Activated naive CD8-positive, alpha-beta T cell treated with anti-CD3 and anti-CD28 coated beads, Interleukin-2, amount 50 U/mL, for 16 hours (primary cell): ENCODE results near the gene BBLN.
"Not testable (repeated sequence)": the region's sequence is repeated elsewhere in the genome, so short reads cannot be mapped to it uniquely, and the experiment has no call there.

ENCODE experiments used
- DNase-seq: peaks from one replicate; pipeline ENCODE4 v3.0.0-alpha.2; 2020; ENCODE audit warnings: low read depth, low spot score

The BBLN gene

GRCh38 chr9:128159784-128160602 is at the start of gene BBLN:
Gene BBLN, plus strand, starts transcription at chr9:128160265. Its CDS starts 143 bp downstream, at chr9:128160408.
- DNase-seq, result peak; percentile 87

GRCh38 chr9:128111726-128112125 is 48.3 kb upstream of the BBLN start:
- DNase-seq, result not testable (repeated sequence)

GRCh38 chr9:128113526-128114325 is 46.3 kb upstream of the BBLN start:
- DNase-seq, result no peak

- no peak for DNase-seq
Observed at GRCh38 chr9:128114326-128115186, 45.5 kb upstream of the BBLN start.

- DNase-seq, result no peak
Observed at GRCh38 chr9:128115187-128116103, 44.6 kb upstream of the BBLN start.

GRCh38 chr9:128116104-128117083 is 43.7 kb upstream of the BBLN start:
- no peak for DNase-seq

- peak; percentile 96 for DNase-seq
Observed at GRCh38 chr9:128117613-128118471, 42.2 kb upstream of the BBLN start.

- DNase-seq, result no peak
Observed at GRCh38 chr9:128118472-128118857, 41.6 kb upstream of the BBLN start.

- no peak for DNase-seq
Observed at GRCh38 chr9:128118971-128119665, 40.9 kb upstream of the BBLN start.

- DNase-seq, result no peak
Observed at GRCh38 chr9:128120061-128120740, 39.9 kb upstream of the BBLN start.

GRCh38 chr9:128120741-128121465 is 39.2 kb upstream of the BBLN start:
- DNase-seq, result no peak

- no peak for DNase-seq
Observed at GRCh38 chr9:128121466-128121810, 38.6 kb upstream of the BBLN start.

- no peak for DNase-seq
Observed at GRCh38 chr9:128121924-128122808, 37.9 kb upstream of the BBLN start.

GRCh38 chr9:128122809-128123175 is 37.3 kb upstream of the BBLN start:
- DNase-seq, result no peak

- DNase-seq, result no peak
Observed at GRCh38 chr9:128123451-128124080, 36.5 kb upstream of the BBLN start.
